DND-41 (cell line): ENCODE results near the gene ACAP3.

Experiments used
- ATAC-seq: fragments of 200-7000 bp; cut with Tn5 transposase; 3 replicates; pipeline ENCODE4 v1.9.1; 2021; ENCODE audit warnings: low read depth; ENCODE audit not compliant: insufficient read depth
- DNase-seq: peaks from one replicate; pipeline ENCODE4 v3.0.0-alpha.2; 2020
- H2AFZ ChIP-seq: 2 replicates; pipeline ENCODE4 v1.6.0; 2012; ENCODE audit warnings: low read depth, low read length
- H3K27ac ChIP-seq: 2 replicates; pipeline ENCODE4 v1.5.1; 2012; ENCODE audit warnings: low read length, inconsistent platforms
- H3K27me3 ChIP-seq: fragments of 200-600 bp; sonication (generic); 2 replicates; pipeline ENCODE4 v1.6.0; 2012; ENCODE audit warnings: low read length, mild to moderate bottlenecking, inconsistent platforms; ENCODE audit not compliant: insufficient read depth, poor library complexity
- H3K36me3 ChIP-seq: 2 replicates; pipeline ENCODE4 v1.5.1; 2012; ENCODE audit warnings: low read length, inconsistent platforms; ENCODE audit not compliant: insufficient read depth
- H3K4me1 ChIP-seq: 2 replicates; pipeline ENCODE4 v1.5.1; 2012; ENCODE audit warnings: mild to moderate bottlenecking, low read length; ENCODE audit not compliant: insufficient read depth
- H3K4me2 ChIP-seq: 2 replicates; pipeline ENCODE4 v1.6.0; 2012; ENCODE audit warnings: mild to moderate bottlenecking, moderate library complexity, low read length, inconsistent platforms; ENCODE audit not compliant: insufficient read depth
- H3K4me3 ChIP-seq, 2 experiments: fragments of 200-600 bp in 1 of 2; shearing (Covaris generic) in 1 of 2; 2 replicates each; pipeline ENCODE4 v1.5.1; 2012 to 2016; ENCODE audit warnings: inconsistent platforms in 2 of 2, low read length in 2 of 2, mild to moderate bottlenecking in 2 of 2, low read depth in 1 of 2, moderate library complexity in 1 of 2
- H3K79me2 ChIP-seq: 2 replicates; pipeline ENCODE4 v1.6.0; 2012; ENCODE audit warnings: low read length, inconsistent platforms; ENCODE audit not compliant: insufficient read depth
- H3K9ac ChIP-seq: 2 replicates; pipeline ENCODE4 v1.6.0; 2012; ENCODE audit warnings: low read depth, mild to moderate bottlenecking, inconsistent platforms, low read length, moderate library complexity
- H3K9me3 ChIP-seq: 2 replicates; pipeline ENCODE4 v1.5.1; 2012; ENCODE audit warnings: low read length, moderate library complexity, mild to moderate bottlenecking, inconsistent platforms; ENCODE audit not compliant: insufficient read depth, severe bottlenecking
- H4K20me1 ChIP-seq: 2 replicates; pipeline ENCODE4 v1.6.0; 2012; ENCODE audit warnings: low read length; ENCODE audit not compliant: insufficient read depth
- CTCF ChIP-seq: IDR thresholded peaks from 2 replicates; pipeline ENCODE4 v1.5.1; 2012; ENCODE audit warnings: borderline replicate concordance, low read length, moderate library complexity, mild to moderate bottlenecking; ENCODE audit not compliant: poor library complexity, severe bottlenecking; ENCODE audit errors: extremely low read depth
- EZH2 ChIP-seq: IDR thresholded peaks from 3 replicates; pipeline ENCODE4 v1.6.1; 2012; ENCODE audit warnings: borderline replicate concordance, low read depth, mild to moderate bottlenecking, moderate library complexity, low read length, inconsistent platforms; ENCODE audit not compliant: severe bottlenecking

ACAP3 gene

GRCh38 chr1:1330366-1331067 lies 22.8 kb upstream of the ACAP3 start:
- Histone ChIP-seq H3K9ac (no peak overlapping the region), H3K4me3 (no peak overlapping the region), H3K27me3 (no peaks in the 10 kb centered on the region), H3K9me3 (no peaks in the 10 kb centered on the region), H4K20me1 (peaks cover 65% of the 10 kb centered on the region), H2AFZ (no peak overlapping the region), H3K27ac (no peak overlapping the region), H3K4me1 (peaks cover 11% of the 10 kb centered on the region), H3K4me2 (no peak overlapping the region), H3K79me2 (peaks cover 14% of the 10 kb centered on the region), H3K36me3 (peaks cover 20% of the 10 kb centered on the region)
- DNase-seq: no peak
- ATAC-seq: no peak
- no peak for TF ChIP-seq EZH2
- TF ChIP-seq CTCF: no peak

GRCh38 chr1:1329304-1330210 lies 21.8 kb upstream of the ACAP3 start:
- Histone ChIP-seq H3K9ac (no peak overlapping the region), H4K20me1 (peaks cover 62% of the 10 kb centered on the region), H2AFZ (no peak overlapping the region), H3K4me2 (no peak overlapping the region), H3K79me2 (peaks cover 23% of the 10 kb centered on the region), H3K27me3 (no peaks in the 10 kb centered on the region), H3K27ac (no peak overlapping the region), H3K4me3 (no peak overlapping the region), H3K4me1 (peaks cover 18% of the 10 kb centered on the region), H3K36me3 (peaks cover 20% of the 10 kb centered on the region), H3K9me3 (no peaks in the 10 kb centered on the region)
- ATAC-seq (no peak), DNase-seq (no peak)
- TF ChIP-seq CTCF: no peak
- no peak for TF ChIP-seq EZH2

- Histone ChIP-seq H2AFZ (no peak overlapping the region), H3K4me3 (no peak overlapping the region), H3K27ac (no peak overlapping the region), H3K36me3 (peaks cover 21% of the 10 kb centered on the region), H3K79me2 (peaks cover 33% of the 10 kb centered on the region), H4K20me1 (peaks cover 57% of the 10 kb centered on the region), H3K9ac (no peak overlapping the region), H3K4me2 (no peak overlapping the region), H3K27me3 (no peaks in the 10 kb centered on the region), H3K4me1 (peaks cover 23% of the 10 kb centered on the region), H3K9me3 (no peaks in the 10 kb centered on the region)
- no peak for TF ChIP-seq CTCF
- TF ChIP-seq EZH2: no peak
- DNase-seq (no peak), ATAC-seq (no peak)
Measured at GRCh38 chr1:1328254-1328653, 20.5 kb upstream of the ACAP3 start.
